Measurements from ENCODE around the gene GART.
A peak's percentile ranks its signal among the peaks of the same experiment; 100 is the strongest.
"Not testable (repeated sequence)": the region's sequence is repeated elsewhere in the genome, so short reads cannot be mapped to it uniquely, and the experiment has no call there.

GART gene

GRCh38 chr21:33541756-33542639 is at the start of gene GART:
Gene GART (minus strand): TSS chr21:33542117. CDS start chr21:33539315, 2,802 bp downstream.
- peak; percentile 88 for DNase-seq

DNA sequence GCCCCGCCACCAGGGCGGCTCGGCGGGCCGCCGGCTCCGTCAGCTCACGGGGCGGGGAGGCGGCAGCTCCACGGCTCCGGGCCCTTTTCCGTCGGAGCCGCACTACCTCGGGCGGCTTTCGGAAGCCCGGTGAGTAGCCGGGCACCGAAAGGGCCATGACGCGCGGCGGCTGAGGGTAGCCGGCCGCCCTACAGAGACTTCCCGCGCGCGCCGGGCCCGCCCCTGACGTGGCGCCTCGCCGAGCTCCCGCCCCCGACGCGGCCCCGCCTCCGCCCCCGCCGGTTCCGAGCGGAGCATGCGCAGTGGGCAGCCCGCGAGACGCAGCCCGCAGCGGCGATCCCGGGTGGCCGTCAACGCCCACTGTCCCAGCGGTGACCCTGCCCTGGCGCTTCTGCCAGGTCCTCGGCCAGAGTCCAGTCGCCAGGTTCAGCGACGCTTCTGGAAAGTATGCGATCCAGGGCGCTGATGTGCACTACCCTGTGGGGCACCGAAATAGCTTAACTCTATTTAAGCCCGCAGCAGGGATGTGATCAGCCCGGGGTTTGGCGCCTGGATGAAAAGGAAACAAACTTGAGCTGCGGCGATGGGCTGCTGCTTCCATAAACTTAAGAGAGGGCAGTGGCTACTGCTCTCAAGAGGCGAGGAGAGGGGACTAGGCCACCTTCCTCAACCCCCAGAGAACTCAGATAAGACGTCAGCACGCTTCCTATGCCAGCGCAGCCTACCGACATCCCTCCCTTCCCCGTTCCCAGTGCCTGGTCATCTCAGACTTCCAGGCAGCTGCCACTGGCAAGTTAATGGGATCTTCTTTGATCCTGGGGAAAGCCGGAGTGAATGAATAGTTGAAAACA is 46.8 kb upstream of the GART start, which contains the start of gene DONSON:
DONSON (minus strand) TSS at position 200 of the 851 bp plus-strand sequence; CDS start at position 157, 43 bp downstream.
- DNase-seq, result peak; percentile 89

- no peak for DNase-seq
Observed at GRCh38 chr21:33587792-33588484, 46.0 kb upstream of the GART start.

- no peak for DNase-seq
Observed at GRCh38 chr21:33586927-33587326, 45.0 kb upstream of the GART start.

GRCh38 chr21:33584455-33584854 is 42.5 kb upstream of the GART start:
- DNase-seq, result no peak

- DNase-seq, result no peak
Observed at GRCh38 chr21:33578959-33579542, 37.1 kb upstream of the GART start.

- no peak for DNase-seq
Observed at GRCh38 chr21:33578214-33578613, 36.3 kb upstream of the GART start.

DNA sequence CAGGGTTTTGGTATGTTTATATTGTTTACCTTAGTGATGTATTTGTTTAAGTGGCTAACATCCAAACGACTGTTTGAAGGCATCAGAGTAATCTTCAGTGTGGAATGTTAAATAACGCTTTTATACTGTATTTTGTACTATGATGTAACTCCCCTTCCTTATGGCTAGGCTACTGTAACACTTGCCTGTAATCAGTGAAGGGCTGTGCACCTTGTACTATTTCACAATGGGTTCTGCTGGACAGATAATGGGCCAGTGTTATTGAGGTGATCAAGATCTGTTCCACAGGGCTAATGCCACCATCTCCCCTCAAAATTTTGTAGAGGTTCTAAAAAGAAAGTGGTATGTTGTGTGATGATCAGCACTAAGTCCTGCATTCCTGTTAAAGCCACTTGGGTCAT is 34.8 kb upstream of the GART start:
- not testable (repeated sequence) for DNase-seq

DNA sequence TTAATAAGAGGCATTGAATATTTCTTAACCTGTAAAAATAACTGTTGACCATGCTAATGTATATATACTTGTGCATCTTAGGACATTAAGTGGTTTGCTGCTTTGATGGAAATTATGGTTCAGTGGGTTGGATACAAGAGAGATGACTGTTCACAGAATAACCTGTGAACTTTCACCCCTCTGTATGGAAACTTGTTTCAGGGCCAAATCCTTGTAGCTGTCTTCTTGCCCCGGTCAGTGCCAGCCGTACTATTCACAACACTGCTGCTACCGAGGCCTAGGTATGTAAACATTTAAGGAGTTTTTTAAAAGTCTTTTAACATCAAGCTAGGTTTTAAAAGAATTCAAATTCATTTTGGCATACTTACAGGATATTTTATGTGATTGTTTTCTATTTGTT is 30.4 kb upstream of the GART start:
- DNase-seq, result no peak

DNA sequence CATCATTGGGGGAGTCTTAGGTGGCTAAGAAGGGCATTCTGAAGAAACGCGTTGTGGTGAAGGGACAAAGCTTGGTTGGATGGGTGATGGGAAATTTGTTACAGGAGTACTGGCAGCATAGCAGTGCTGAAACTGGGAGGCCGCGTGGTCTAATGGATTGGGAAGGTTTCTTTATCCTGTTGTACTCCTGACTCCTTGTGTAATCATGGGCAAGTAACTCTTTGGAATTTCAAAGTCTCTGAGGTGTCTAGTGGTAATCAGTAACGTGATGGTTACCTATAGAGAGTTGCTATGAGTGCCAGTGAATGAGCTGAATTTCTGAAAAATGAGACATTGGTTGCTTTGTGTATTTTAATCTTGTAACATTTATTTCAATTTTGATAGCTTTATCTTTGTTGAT is 28.1 kb upstream of the GART start:
- DNase-seq, result no peak

DNA sequence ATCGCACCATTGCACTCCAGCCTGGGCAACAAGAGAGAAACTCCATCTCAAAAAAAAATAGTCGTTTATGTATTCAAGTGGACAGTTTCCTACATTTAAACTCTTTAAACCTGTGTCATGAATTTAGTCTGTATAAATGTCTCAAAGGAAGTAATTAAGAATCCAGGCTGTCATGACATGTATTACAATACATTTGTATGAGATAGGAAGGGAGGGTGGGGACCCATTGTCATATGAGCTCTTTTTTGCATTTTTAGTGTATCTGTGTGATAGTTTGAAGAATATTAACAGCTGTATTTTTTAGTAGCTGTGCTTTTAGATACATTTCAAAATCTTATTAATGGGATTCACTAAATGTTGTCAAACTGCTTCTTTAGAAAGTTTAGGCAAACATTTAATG is 26.5 kb upstream of the GART start:
- no peak for DNase-seq

GRCh38 chr21:33567914-33568313 is 26.0 kb upstream of the GART start:
- DNase-seq, result no peak

DNA sequence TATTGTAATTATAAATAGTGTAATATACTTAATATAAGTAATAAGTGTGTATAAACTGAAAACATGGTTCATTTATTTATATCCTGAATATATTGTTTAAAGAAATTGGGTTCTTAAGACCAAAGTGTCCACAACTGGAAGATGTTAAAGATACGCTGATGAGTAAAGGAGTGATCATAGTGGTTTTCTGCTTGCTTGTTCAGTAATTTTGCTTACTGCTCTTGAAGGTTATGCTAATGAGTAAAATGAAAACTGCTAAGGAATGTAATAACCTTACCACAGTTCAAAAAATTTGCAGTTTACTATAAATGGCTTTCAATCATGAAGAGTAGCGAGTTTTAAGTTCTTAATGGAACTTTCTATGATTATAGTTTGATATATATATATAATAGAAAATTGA is 24.6 kb upstream of the GART start:
- DNase-seq, result no peak

- DNase-seq, result no peak
Observed at GRCh38 chr21:33562389-33562788, 20.5 kb upstream of the GART start.

DNA sequence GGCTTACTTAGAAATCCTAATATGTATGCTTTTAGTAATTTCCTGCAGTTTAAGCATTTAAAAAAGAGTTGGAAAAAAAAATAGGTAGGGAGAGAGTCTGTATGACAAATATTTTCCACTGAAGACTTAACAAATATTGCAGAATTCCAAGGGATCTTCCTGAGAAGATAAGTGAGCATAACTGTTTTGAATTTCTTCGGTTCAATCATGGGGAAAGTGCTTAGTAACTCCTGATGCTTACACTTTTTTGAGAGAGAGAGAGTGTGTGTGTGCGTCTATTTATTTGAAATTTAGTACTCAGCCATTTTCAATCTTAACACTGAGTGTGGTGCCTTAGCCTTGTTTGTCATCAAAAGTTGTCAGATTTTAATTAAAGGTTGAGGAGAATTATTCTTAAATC is 19.5 kb upstream of the GART start:
- no peak for DNase-seq

GRCh38 chr21:33560965-33561364 is 19.0 kb upstream of the GART start:
- no peak for DNase-seq

- no peak for DNase-seq
Observed at GRCh38 chr21:33559813-33560212, 17.9 kb upstream of the GART start.

DNA sequence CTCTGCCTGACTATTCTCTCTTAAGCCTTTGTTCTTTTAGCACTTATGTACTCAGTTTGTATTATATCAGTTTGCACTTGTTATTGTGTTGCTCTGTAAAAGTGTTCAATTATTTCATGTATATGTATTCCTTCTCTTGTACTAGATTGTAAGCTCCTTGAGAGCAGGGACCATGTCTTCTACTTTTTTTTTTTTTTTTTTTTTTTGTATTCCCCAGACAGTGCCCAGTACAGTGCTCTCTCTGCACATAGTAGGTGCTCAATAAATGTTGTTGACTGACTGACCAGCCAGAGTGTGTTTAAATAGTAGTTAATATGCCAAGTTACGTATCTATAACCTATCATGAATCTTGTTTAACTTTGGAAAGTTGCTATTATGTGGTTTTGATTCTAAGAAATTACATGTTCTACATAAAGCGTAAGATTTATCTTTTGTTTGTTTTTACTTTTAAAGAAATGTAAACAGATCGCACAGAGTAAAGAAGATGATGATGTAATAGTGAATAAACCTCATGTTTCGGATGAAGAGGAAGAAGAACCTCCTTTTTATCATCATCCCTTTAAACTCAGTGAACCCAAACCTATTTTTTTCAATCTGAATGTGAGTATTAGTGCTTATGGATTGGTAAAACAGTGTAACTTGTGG is 17.0 kb upstream of the GART start:
- DNase-seq, result no peak

- DNase-seq, result no peak
Observed at GRCh38 chr21:33557447-33557846, 15.5 kb upstream of the GART start.

DNA sequence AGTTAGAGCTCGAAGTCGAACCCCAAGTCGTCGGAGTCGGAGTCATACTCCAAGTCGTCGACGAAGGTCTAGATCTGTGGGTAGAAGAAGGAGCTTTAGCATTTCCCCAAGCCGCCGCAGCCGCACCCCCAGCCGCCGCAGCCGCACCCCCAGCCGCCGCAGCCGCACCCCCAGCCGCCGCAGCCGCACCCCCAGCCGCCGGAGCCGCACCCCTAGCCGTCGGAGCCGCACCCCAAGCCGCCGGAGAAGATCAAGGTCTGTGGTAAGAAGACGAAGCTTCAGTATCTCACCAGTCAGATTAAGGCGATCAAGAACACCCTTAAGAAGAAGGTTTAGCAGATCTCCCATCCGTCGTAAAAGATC is 13.0 kb upstream of the GART start:
- DNase-seq, result no peak

DNA sequence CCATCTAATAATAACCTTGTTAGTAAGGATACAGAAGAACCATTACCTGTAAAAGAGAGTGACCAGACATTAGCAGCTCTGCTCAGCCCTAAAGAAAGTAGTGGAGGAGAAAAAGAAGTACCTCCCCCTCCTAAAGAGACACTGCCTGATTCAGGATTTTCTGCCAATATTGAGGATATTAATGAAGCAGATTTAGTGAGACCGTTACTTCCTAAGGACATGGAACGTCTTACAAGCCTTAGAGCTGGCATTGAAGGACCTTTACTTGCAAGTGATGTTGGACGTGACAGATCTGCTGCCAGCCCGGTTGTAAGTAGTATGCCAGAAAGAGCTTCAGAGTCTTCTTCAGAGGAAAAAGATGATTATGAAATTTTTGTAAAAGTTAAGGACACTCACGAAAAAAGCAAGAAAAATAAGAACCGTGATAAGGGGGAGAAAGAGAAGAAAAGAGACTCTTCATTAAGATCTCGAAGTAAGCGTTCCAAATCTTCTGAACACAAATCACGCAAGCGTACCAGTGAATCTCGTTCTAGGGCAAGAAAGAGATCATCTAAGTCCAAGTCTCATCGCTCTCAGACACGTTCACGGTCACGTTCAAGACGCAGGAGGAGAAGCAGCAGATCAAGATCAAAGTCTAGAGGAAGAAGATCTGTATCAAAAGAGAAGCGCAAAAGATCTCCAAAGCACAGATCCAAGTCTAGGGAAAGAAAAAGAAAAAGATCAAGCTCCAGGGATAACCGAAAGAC is 12.5 kb upstream of the GART start:
- DNase-seq, result no peak
